GM18861 (cell line): ENCODE measurements around the gene ISG20L2.

Source experiments
- ATAC-seq: cut with Tn5 transposase; IDR thresholded peaks from one replicate; pipeline ENCODE4 v1.9.1; 2021; ENCODE audit not compliant: unreplicated experiment

Gene ISG20L2

DNA sequence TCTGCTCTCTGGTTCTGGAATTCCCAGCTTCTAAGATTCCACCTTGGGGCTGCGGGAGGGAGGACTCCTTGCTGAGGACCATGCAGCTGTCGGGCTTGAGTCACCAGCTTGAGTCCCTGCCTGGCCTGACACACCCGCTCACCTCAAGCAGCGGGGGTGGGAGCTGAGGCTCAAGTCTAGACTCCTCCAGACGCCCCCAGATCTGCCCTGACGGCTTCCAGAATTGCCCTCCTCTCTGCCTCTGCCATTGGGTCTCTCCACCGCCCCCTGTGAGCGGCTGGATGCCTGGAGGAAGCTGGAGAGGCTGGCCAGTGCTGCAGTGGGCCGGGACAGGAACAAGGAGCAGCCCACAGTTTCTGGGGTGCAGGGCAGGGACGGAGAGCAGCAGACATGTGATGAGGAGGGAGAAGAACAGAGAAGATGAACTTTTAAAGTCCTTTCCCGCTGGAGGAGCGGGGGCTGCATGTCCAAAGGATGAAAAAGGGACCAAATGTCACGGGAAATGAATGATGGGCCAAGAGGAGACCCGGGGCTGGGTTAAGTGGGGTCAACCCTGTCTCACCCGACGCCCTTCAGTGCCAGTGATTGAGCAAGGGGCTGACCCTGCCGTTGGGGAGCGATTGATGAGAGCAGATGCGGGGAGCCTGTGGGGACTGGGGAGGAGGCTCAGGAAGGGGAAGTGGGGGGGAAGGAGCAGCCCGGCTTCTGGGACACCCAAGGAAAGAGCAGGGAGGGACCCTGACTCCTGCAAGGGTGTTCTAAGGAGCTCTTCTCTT lies 36.7 kb downstream of the ISG20L2 start:
- no peak for ATAC-seq

DNA sequence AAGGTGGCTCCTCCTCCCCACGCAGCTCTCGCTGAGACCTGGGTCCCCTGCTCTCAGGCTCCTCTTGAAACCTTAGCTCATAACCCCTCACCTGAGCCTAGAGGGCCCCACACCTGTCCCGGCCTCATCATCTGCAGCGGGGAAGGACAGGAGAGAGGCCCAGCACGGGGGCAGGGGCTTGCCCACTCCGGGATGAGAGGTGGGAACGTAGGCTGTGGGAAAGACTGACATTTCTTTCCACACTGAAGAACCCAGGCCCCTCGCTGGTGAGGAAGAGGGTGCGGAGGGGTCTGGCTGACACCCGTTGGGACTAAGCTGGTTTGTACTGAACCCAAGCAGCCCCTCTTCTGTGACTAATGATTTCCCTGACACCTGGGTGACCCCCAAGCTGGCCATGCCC lies 37.4 kb downstream of the ISG20L2 start:
- ATAC-seq: no peak

DNA sequence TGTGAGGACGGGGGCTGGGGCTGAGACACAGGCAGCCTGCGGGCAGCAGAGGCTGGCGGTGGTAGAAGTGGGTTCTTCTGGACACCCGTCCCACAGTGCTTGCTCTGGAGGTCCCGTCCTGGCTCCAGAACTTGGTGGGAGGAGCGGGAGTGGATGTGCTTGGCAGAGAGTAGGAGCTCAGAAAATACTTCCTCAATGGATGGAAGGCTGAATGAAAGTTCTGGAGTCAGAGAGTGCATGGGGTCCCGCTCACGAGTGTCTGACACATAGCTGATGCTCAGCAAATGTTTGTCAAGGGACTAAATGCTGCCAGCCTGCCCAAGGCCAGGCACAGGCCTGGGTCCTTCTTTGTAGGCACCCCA lies 37.9 kb downstream of the ISG20L2 start:
- no peak for ATAC-seq

DNA sequence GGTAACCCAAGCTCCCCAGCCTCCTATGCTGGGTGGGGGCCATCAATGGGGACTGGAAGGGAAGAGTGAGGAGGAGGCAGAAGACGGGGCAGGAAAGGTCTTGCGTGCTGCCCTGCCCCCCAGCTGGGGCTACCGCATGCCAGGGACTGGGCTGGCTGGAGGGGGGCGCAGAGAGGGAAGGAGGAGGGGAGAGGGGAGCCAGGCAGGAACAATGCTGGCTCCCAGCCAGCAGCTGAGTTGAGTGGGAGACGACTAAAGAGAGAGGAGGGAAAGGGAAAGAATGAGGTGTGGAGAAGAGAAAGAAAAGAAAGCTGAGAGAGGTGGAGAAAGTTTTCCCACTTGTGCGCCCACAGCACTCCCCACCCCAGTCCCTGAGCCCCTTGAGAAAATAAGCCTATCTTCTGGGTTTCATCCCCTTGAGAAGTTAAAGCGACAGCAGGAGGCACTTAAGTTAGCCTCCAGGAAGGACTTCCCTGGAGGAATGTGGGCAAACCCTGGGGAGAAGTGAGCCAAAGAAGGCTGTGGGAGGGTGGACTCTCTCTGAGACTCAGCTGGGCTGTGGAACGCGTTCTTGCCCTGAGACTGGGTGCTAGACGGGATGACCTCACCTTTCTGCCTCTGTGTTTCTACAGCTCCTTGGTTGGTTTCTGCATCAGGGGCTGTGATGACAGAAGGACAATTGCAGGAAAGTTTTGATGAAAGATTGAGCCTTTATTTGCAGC lies 38.5 kb downstream of the ISG20L2 start:
- ATAC-seq: no peak

DNA sequence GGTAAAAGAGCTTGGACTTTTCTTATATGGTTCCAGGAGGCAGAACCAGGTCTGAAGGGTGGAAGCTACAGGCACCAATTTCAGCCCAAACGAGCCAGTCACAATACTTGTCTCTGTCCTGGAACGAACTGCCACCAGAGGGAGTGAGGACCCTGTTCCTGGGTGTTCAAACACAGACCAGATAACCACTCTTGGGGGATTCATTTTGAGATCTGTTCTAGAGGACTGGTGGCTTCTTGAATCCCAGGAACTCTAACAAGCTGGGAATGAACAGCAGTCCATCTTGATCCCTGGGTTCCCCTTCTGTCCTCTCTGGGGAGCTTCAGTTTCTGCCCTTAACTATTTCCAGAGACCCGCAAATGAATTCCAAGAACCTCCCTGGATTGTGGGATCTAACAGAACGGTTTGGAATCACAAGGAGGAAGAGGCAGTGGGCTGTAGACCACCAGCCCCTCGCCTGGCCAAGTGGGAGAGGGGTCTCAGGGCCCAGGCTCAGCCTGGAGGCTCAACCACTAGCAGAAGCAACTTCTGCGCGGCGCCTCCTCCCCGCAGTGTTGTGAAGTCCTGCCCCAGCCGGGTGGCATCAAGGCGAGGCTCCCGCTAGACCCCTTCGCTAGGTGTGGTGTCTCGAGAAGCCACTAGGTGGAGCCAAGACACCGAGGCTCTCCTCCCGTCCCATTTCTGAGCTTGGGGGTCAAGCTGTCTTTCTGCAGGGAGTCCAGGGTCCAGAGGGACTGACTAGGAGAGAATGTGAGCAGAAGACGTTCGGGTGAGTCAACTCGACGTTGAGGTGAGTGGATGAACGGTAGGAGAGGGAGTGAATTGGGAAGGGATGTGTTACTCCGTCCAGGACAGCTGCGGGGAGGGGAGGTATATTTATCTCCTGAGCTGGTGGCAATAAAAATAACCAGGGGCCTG lies 39.3 kb downstream of the ISG20L2 start:
- no peak for ATAC-seq

DNA sequence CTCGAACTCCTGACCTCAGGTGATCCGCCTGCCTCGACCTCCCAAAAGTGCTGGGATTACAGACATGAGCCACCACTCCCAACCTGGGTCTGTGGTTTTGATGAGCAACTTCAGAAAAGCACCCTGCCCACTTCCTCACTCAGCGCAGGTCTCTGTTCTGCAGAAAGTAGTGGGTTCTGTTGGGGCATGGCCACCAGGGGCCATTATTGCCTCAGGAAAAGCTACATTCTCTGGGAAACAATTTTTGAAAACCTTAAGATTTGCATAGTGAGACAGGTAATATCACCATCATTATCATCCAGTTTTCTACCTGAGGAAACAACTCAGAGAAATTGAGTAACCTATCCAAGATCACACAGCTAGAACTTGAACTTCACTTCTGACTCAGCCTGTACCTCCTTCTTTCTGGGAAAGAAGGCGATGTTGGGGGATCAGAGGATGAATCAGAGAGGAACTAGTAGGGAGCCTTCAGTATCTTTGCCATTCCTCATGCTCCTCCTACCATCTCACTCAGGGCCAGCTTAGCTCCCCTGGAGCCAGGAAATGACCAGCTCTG lies 44.3 kb downstream of the ISG20L2 start:
- no peak for ATAC-seq

DNA sequence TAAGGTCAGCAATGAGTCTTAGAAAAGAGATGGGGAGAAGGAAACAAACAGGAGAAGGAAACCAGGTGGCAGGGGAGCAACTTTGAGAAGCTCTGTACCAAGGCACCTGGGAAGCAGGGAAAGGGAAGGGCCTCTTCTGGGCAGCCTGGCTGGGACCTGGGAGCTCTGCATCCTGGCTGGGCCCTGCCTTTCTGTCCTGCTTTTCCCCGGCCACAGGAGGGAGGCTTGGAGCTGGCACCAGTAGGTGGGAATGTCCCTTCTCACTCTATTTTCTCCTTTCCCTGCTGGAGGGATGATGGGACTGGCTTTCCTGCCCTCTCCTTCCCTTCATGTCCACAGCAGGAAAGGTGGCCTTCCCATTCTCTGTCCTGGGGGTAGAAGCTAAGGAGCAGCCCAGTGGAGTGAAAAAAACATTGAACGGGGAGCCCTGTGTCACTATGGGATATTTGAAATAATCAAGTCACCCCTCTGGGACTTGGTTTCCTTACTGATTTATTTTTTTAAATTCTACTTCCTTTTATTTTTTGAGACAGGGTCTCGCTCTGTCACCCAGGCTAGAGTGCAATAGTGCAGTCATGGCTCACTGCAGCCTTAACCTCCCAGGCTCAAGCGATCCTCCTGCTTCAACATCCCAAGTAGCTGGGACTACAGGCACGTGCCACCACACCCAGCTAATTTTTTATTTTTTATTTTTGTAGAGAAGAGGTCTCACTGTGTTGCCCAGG lies 46.2 kb downstream of the ISG20L2 start:
- no peak for ATAC-seq

DNA sequence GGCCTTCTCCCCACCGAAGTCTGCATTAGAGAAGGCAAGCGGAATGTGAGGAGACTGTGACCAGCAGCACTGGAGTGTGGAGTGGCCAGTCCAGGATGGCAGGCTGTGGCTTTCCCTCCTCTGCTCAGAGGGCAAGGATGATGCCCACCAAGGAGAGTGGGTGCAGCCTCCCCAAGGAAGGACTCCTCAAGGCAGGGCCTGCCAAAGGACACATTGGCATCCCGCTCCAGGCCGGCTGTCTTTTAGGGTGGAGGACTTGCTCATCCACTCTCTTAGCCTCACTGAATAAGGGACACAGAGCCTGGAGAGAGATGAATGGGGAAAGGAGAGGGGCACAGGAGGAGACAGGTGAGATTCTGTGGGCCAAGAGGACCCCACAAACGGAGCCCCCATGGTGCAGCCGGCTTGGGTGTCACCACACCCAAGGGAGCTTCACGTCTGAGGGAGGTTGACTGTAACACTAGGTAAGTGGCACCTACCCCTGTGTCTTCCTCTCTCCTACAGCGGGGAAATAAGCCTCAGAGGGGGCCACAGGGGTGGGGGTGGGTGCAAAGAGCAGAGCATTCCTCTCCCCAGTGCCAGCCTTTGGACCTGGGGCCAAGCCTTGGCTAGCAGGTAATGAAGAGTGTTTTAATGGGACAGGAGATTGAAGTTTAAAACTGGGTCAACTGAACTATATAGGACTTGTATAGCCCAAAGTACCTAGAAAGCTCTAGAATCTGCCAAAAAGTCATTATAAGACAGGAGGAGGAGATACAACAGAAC lies 47.2 kb downstream of the ISG20L2 start:
- ATAC-seq: no peak

DNA sequence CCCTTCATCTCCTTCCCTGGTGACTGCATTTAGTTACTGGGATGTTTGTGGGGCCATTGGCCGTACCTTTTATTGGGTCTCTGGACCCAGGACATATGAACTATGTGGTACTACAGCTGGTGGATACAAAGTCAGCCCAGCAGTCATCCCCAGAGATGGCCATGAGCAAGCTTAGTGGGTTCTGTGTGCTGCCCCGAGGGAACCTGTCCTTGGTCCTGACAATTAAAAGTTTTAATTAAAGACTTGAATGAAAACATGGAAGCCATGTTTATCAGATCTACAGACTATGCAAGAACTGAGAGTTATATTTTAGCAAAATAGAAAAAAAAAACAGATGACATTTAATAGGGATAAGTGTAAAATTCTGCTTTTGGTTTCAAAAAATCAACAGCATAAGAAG lies 48.5 kb downstream of the ISG20L2 start:
- no peak for ATAC-seq

DNA sequence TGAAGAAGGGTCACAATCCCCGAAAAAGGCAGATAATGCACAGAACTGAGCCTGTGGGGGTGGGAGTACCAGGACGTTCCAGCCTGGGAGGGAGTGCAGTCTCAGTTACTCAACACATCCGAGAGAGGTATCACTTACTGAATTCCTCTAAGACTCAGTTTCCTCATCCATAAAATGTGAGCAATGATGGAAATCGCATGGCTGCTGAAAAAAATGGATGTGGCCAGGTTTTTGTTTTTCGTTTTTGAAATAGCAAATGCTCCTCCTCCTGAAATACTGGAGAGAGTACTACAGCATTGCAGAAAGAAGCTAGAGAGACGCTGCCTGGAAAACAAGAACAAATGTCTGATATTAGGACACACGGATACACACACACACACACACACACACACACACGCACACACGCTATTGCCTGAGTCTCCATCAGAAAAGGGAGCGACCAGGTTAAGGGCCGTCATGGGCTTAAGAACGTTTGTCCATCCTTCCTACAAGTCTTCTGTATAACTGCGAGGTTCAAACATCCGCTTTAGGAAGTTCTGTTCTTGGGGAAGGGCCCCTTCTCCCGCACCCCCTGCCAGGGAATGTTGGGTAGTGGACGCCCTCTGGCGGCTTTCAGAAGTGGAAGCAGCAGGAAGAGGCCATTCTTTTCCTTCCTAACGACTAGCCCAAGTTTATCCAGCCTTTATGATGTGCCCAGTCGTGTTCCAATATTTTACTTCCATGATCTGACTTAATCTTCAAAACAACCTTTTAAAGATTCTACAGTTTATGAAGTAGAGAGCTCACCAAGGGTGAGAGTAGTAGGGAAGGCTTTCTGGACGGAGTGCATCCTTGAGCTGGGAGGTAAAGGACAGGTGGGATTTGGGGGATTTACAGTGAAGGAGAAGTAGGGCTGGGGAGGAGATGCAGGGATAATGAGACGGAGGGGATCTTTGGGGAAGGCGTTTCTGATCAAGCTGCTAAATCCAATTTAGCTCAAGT lies 50.7 kb downstream of the ISG20L2 start:
- no peak for ATAC-seq

DNA sequence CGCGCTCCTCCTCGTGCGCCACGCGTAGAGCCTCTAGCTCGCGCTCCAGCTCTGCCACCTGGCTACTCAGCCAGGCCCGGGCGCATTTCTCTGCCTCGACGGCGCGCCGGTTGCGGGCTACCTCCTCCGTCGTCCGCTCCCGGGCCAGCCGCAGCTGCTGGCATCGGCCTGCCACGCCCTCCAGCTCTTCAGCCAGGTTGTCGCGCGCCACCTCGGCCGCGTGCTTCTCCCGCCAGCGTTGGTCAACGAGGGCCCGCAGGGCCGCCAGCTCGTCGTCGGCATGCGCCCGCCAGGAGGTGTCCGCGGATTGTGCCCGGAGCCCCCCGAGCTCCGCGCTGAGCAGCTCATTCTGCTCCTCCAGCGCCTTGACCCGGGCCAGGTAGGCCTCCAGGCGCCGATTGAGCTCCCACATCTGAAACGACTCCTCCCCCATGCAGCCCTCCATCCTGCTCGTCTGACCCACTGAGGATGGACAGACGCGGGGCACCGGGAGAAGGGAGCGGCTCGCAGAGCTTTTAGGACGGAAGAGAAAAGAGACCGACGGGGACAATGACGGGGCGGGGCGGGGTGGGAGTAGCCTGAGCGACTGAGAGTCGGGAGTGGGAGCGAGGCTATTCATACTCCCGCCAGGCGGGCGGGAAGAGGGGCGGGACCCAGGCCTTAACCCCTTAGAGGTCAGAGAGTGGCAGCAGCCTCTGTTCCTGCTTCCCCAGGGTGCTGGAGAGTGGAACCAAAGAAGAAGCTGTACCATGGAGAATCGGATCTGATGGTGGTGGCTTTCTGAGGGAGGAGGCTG lies 51.5 kb downstream of the ISG20L2 start, which contains the start of gene NES:
Gene NES (minus strand): TSS at position 588 of the 796 bp plus-strand sequence. CDS start 143 bp downstream, at position 445.
- ATAC-seq: no peak

DNA sequence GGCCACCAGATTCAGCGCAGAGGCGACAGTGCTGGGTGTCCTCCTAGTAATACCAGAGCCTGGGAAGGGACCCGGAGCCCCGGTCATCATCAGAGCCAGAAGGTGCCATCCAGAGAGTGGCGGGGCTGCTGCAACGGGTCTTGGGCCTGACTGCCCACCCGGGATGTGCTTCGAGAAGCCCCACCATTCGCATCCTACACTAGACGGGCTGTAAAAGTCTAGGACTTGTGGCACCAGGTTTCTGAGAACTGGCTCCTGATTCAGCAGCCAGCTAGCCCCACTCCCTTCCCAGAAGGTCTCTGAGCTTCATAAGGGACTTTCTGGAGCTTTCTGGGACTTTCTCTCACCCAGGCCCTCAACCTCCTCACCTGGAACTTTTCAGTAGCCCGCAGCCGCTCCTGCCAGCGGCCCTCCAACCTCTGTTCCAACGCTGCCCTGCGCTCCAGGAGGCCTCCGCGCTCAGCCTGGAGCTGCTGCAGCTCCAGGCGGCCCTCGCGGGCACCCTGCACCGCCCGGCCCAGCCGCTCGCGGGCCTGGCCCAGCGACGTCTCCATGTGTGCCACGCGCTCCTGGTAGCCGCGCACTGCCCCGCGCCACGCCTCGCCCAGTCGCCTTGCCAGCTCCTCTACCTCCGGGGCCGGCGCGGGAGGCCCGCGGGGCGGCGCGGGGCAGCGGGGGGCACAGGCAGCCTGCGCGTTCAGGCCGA lies 52.3 kb downstream of the ISG20L2 start:
- ATAC-seq: no peak

DNA sequence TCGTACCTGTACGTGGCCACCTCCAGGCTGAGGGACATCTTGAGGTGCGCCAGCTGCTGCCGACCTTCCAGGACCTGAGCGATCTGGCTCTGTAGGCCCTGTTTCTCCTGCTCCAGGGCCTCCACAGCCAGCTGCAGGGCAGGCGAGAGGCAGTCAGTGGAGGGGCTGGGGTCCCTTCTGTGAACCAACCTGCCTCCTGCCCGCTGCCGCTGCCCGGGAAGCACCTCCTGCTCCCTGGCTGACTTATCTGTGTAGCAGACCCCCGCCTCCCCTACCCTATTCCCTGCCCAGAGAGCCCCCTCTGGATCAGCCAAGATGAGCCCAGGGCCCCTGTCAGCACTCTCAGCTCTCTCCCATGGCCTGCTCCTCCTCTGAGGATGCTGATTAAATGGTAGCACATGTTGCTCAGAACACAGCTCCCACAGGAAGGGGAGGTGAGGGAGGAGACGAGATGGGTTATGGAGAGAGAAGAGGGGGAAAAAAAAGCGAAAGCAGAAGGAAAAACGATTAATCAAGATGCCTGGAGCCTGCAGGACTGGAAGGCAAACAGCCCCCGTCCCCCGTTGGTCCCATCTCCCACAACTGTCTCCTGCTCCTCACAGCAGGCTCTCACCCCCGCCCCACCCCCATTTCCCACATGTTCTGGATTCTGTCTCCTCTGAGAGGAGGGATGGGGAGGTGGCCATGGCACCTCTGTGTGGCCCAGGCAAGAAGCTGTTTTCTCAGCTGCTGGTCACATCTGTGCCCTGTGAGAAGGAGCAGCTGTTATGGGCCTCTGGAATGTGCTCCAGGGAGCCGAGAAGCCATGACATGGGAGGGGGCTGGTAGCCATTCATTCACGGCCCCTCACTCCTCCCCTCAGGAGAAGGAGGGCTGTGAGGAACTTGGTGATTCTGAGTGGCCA lies 53.1 kb downstream of the ISG20L2 start:
- ATAC-seq: no peak

DNA sequence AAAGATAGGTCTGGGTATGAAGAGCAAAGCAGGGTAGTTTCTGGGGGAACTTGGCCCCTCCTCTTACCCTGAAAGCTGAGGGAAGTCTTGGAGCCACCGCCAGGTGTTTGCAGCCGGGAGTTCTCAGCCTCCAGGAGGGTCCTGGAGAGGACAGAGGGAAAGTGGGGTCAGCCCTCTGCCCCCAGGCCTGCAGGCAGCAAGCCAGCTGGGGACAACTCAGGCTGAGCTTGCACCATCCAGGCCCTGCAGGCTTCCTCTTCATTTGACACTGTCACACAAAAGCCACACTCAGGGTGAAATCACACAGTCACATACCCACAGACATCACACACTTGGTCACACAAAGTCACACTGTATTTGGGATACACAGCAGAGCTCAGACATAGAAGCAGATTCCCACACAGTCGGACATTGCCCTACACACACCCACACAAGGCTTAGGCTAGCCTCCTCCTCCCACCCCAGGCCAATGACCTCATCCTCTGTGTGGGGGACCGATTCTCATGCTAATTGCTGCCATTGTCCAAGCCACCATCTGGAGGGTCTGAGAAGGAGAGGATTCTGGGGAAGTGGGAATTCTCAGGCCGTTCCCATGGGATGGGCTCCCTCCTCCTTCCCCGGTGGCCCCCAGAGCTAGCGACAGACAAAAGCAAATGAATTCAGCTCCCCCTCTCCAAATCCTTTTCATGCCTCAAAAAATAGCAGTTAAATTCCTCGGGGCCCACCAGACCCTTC lies 55.0 kb downstream of the ISG20L2 start:
- no peak for ATAC-seq
